Measurements from ENCODE around the gene NTN1.

- no peak for TF ChIP-seq POLR2AphosphoS5 (IDR thresholded peaks at IDR 0.05; ENCODE audit: borderline replicate concordance, low read depth, low read length)
- no peak for TF ChIP-seq EZH2 (IDR thresholded peaks at IDR 0.05)
These were observed 17.0 kb upstream of the NTN1 start for GRCh38 chr17:9004132-9004960.
